ENCODE results near the gene SENP3. TPM values are rescaled to one million over a fixed set of nuclear protein-coding genes. Genes with fewer than 3 reads are reported as not detected.

SENP3 gene
- total RNA-seq = 10 to 100 TPM; 40.2 to 53.5 (median 51.6) TPM

- under 1% methylated on average over 37 of the region's 82 CpGs for WGBS
- peaks cover 57% of the 10 kb centered on the region for H3K4me1 ChIP-seq
- DNase-seq (ENCODE audit: low spot score in 2 of 2) = peak; percentile 92
- H3K27me3 ChIP-seq = no peaks in the 10 kb centered on the region
- TF ChIP-seq POLR2AphosphoS5 (IDR thresholded peaks at IDR 0.05) = no peak
- TF ChIP-seq POLR2A (IDR thresholded peaks at IDR 0.05) = peak; percentile 12 to 40
- peak within 1 kb of the TSS; percentile 96 for H3K4me3 ChIP-seq
- H3K27ac ChIP-seq = peak within 1 kb of the TSS; percentile 95
- H3K36me3 ChIP-seq = peaks cover 35% of the 10 kb centered on the region
- H3K9me3 ChIP-seq = no peaks in the 10 kb centered on the region
Measured at GRCh38 chr17:7561589-7562207, at the start of gene SENP3. TSS of gene SENP3 (plus strand) at chr17:7561919. CDS start at chr17:7563077, 1,158 bp downstream.

GRCh38 chr17:7512105-7512504 lies 49.6 kb upstream of the SENP3 start:
- no peak overlapping the region for H3K4me3 ChIP-seq
- TF ChIP-seq, protein P1, sequence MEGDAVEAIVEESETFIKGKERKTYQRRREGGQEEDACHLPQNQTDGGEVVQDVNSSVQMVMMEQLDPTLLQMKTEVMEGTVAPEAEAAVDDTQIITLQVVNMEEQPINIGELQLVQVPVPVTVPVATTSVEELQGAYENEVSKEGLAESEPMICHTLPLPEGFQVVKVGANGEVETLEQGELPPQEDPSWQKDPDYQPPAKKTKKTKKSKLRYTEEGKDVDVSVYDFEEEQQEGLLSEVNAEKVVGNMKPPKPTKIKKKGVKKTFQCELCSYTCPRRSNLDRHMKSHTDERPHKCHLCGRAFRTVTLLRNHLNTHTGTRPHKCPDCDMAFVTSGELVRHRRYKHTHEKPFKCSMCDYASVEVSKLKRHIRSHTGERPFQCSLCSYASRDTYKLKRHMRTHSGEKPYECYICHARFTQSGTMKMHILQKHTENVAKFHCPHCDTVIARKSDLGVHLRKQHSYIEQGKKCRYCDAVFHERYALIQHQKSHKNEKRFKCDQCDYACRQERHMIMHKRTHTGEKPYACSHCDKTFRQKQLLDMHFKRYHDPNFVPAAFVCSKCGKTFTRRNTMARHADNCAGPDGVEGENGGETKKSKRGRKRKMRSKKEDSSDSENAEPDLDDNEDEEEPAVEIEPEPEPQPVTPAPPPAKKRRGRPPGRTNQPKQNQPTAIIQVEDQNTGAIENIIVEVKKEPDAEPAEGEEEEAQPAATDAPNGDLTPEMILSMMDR (IDR thresholded peaks at IDR 0.05) = no peak
- TF ChIP-seq POLR2A (IDR thresholded peaks at IDR 0.05) (no peak), EP300 (IDR thresholded peaks at IDR 0.05) (no peak), POLR2AphosphoS5 (IDR thresholded peaks at IDR 0.05) (no peak)
- H3K4me1 ChIP-seq = peaks cover 10% of the 10 kb centered on the region
- H3K36me3 ChIP-seq = peaks cover 72% of the 10 kb centered on the region
- no peaks in the 10 kb centered on the region for H3K27me3 ChIP-seq
- H3K27ac ChIP-seq = no peak overlapping the region
- H3K9me3 ChIP-seq = no peaks in the 10 kb centered on the region
- 91% methylated on average over 9 of the region's 15 CpGs for WGBS
- no peak for DNase-seq (ENCODE audit: low spot score in 2 of 2)

GRCh38 chr17:7512824-7513540 lies 48.7 kb upstream of the SENP3 start:
- H3K9me3 ChIP-seq = no peaks in the 10 kb centered on the region
- 88% methylated on average over 20 of the region's 20 CpGs for WGBS
- no peak overlapping the region for H3K27ac ChIP-seq
- H3K27me3 ChIP-seq = no peaks in the 10 kb centered on the region
- H3K4me1 ChIP-seq = peaks cover 10% of the 10 kb centered on the region
- DNase-seq (ENCODE audit: low spot score in 2 of 2) = no peak
- TF ChIP-seq, protein P1 (IDR thresholded peaks at IDR 0.05) = no peak
- TF ChIP-seq EP300 (IDR thresholded peaks at IDR 0.05) = no peak
- TF ChIP-seq POLR2A (IDR thresholded peaks at IDR 0.05) = no peak
- TF ChIP-seq POLR2AphosphoS5 (IDR thresholded peaks at IDR 0.05) = no peak
- H3K36me3 ChIP-seq = peaks cover 65% of the 10 kb centered on the region
- no peak overlapping the region for H3K4me3 ChIP-seq

DNA sequence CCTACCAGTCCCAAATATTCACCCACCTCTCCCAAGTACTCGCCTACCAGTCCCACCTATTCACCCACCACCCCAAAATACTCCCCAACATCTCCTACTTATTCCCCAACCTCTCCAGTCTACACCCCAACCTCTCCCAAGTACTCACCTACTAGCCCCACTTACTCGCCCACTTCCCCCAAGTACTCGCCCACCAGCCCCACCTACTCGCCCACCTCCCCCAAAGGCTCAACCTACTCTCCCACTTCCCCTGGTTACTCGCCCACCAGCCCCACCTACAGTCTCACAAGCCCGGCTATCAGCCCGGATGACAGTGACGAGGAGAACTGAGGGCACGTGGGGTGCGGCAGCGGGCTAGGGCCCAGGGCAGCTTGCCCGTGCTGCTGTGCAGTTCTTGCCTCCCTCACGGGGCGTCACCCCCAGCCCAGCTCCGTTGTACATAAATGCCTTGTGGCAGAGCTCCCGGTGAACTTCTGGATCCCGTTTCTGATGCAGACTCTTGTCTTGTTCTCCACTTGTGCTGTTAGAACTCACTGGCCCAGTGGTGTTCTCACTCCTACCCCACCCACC lies 47.8 kb upstream of the SENP3 start:
- 43% methylated on average over 17 of the region's 17 CpGs for WGBS
- peaks cover 55% of the 10 kb centered on the region for H3K36me3 ChIP-seq
- peak overlapping the region; percentile 19 for H3K27ac ChIP-seq

GRCh38 chr17:7515911-7516610 lies 45.7 kb upstream of the SENP3 start:
- TF ChIP-seq EP300 (IDR thresholded peaks at IDR 0.05) (no peak), POLR2A (IDR thresholded peaks at IDR 0.05) (no peak), POLR2AphosphoS5 (IDR thresholded peaks at IDR 0.05) (no peak)
- TF ChIP-seq, protein P1 (IDR thresholded peaks at IDR 0.05) = no peak
- no peaks in the 10 kb centered on the region for H3K27me3 ChIP-seq
- no peak for DNase-seq (ENCODE audit: low spot score in 2 of 2)
- peaks cover 10% of the 10 kb centered on the region for H3K4me1 ChIP-seq
- H3K4me3 ChIP-seq = no peak overlapping the region
- 91% methylated on average over 13 of the region's 13 CpGs for WGBS
- no peaks in the 10 kb centered on the region for H3K9me3 ChIP-seq
- H3K27ac ChIP-seq = no peak overlapping the region
- H3K36me3 ChIP-seq = peaks cover 34% of the 10 kb centered on the region

More for the DNA sequence above, 47.8 kb upstream of the SENP3 start:
- Histone ChIP-seq H3K4me1 (peaks cover 10% of the 10 kb centered on the region), H3K27me3 (no peaks in the 10 kb centered on the region), H3K4me3 (no peak overlapping the region), H3K9me3 (no peaks in the 10 kb centered on the region)
- TF ChIP-seq EP300 (IDR thresholded peaks at IDR 0.05) = no peak
- no peak for TF ChIP-seq POLR2A (IDR thresholded peaks at IDR 0.05)
- no peak for TF ChIP-seq POLR2AphosphoS5 (IDR thresholded peaks at IDR 0.05)
- TF ChIP-seq, protein P1 (IDR thresholded peaks at IDR 0.05) = no peak
- DNase-seq (ENCODE audit: low spot score in 2 of 2) = no peak

Measured in suprapubic skin (tissue), 4 donors.